ENCODE results near the gene ZNF157.

ZNF157 gene

GRCh38 chrX:47384502-47384901 is 14.1 kb downstream of the ZNF157 start:
- peak; percentile 72 for TF ChIP-seq CTCF (IDR thresholded peaks at IDR 0.05; ENCODE audit: control insufficient read depth, insufficient read depth, low read depth, low read length, missing control alignments)
- DNase-seq (ENCODE audit: low read depth), result peak; percentile 7
- no peak overlapping the region for H3K4me3 ChIP-seq (ENCODE audit: control insufficient read depth, low read depth, low read length)

- no peak for TF ChIP-seq CTCF (IDR thresholded peaks at IDR 0.05; ENCODE audit: control insufficient read depth, insufficient read depth, low read depth, low read length, missing control alignments)
- no peak for DNase-seq (ENCODE audit: low read depth)
- H3K4me3 ChIP-seq (ENCODE audit: control insufficient read depth, low read depth, low read length), result no peak overlapping the region
Measured at GRCh38 chrX:47390780-47391179, 20.4 kb downstream of the ZNF157 start.

GRCh38 chrX:47413179-47413594 is 42.8 kb downstream of the ZNF157 start:
- H3K4me3 ChIP-seq (ENCODE audit: control insufficient read depth, low read depth, low read length), result no peak overlapping the region
- no peak for TF ChIP-seq CTCF (IDR thresholded peaks at IDR 0.05; ENCODE audit: control insufficient read depth, insufficient read depth, low read depth, low read length, missing control alignments)
- no peak for DNase-seq (ENCODE audit: low read depth)

- no peak for DNase-seq (ENCODE audit: low read depth)
- TF ChIP-seq CTCF (IDR thresholded peaks at IDR 0.05; ENCODE audit: control insufficient read depth, insufficient read depth, low read depth, low read length, missing control alignments), result no peak
- no peak overlapping the region for H3K4me3 ChIP-seq (ENCODE audit: control insufficient read depth, low read depth, low read length)
Measured at GRCh38 chrX:47420265-47420664, 49.9 kb downstream of the ZNF157 start.

GRCh38 chrX:47420962-47421361 is 50.6 kb downstream of the ZNF157 start:
- no peak overlapping the region for H3K4me3 ChIP-seq (ENCODE audit: control insufficient read depth, low read depth, low read length)
- no peak for TF ChIP-seq CTCF (IDR thresholded peaks at IDR 0.05; ENCODE audit: control insufficient read depth, insufficient read depth, low read depth, low read length, missing control alignments)
- no peak for DNase-seq (ENCODE audit: low read depth)

GRCh38 chrX:47422444-47422843 is 52.1 kb downstream of the ZNF157 start:
- TF ChIP-seq CTCF (IDR thresholded peaks at IDR 0.05; ENCODE audit: control insufficient read depth, insufficient read depth, low read depth, low read length, missing control alignments), result no peak
- no peak overlapping the region for H3K4me3 ChIP-seq (ENCODE audit: control insufficient read depth, low read depth, low read length)
- DNase-seq (ENCODE audit: low read depth), result no peak

GRCh38 chrX:47430925-47431324 is 60.5 kb downstream of the ZNF157 start:
- H3K4me3 ChIP-seq (ENCODE audit: control insufficient read depth, low read depth, low read length), result no peak overlapping the region
- no peak for TF ChIP-seq CTCF (IDR thresholded peaks at IDR 0.05; ENCODE audit: control insufficient read depth, insufficient read depth, low read depth, low read length, missing control alignments)
- DNase-seq (ENCODE audit: low read depth), result no peak
